ENCODE results near the gene RBM6. TPM values are rescaled to one million over a fixed set of nuclear protein-coding genes. Genes with fewer than 3 reads are reported as not detected.

RBM6 gene, protein sequence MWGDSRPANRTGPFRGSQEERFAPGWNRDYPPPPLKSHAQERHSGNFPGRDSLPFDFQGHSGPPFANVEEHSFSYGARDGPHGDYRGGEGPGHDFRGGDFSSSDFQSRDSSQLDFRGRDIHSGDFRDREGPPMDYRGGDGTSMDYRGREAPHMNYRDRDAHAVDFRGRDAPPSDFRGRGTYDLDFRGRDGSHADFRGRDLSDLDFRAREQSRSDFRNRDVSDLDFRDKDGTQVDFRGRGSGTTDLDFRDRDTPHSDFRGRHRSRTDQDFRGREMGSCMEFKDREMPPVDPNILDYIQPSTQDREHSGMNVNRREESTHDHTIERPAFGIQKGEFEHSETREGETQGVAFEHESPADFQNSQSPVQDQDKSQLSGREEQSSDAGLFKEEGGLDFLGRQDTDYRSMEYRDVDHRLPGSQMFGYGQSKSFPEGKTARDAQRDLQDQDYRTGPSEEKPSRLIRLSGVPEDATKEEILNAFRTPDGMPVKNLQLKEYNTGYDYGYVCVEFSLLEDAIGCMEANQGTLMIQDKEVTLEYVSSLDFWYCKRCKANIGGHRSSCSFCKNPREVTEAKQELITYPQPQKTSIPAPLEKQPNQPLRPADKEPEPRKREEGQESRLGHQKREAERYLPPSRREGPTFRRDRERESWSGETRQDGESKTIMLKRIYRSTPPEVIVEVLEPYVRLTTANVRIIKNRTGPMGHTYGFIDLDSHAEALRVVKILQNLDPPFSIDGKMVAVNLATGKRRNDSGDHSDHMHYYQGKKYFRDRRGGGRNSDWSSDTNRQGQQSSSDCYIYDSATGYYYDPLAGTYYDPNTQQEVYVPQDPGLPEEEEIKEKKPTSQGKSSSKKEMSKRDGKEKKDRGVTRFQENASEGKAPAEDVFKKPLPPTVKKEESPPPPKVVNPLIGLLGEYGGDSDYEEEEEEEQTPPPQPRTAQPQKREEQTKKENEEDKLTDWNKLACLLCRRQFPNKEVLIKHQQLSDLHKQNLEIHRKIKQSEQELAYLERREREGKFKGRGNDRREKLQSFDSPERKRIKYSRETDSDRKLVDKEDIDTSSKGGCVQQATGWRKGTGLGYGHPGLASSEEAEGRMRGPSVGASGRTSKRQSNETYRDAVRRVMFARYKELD
- 32.7 and 43.5 TPM in 2 replicates for total RNA-seq

GRCh38 chr3:49939858-49940666, at the start of gene RBM6:
Gene RBM6 (plus strand): TSS chr3:49940150. CDS start chr3:49962642, 22,492 bp downstream.

DNA sequence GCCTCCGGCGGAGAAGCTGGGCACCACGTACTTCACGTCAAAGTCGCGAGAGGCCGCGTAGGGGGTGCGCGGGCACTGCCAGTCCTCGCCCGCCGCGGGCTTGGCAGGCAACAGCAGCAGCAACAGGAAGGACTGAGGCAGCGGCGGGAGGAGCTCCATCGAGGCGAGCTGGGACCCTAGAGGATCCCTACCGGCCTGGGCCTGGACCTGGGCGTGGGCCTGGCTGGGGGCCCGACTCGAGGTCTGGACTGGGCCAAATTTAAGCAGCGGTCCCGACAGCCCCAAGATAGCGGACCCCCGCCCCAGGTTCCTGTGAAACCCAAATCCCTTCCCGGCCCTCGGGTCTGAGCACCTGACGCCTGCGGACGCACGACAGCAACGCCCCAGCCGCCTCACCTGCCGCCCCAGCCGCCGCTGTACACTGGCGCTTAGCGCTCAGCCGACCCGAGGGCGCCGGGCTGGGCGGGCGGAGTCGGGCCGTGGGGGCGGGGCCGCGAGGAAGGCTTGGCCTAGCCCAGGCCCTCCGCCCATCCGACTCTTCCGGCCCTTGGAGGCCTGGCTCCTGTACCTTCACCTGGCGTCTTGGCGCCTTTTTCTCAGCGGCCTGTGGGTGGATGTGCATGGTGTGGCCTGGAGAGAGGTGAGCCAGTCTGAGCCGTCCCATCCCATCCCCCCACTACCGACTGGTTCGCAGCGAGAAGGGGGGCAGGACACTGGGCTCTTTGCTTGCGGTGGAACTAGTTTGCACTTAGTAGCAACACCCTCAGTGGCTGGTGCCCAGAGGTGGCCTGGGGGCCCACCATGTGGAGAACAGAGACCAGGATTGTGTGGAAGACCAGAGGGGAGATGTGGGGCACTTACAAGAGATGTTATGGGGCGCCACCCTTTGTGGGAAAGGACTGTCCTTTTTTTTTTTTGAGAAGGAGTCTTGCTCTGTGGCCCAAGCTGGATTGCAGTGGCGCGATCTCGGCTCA, 36.2 kb upstream of the RBM6 start, which contains the start of gene MST1R:
Gene MST1R, minus strand, starts transcription at position 423 of the 974 bp plus-strand sequence. Its CDS starts 264 bp downstream, at position 159.

DNA sequence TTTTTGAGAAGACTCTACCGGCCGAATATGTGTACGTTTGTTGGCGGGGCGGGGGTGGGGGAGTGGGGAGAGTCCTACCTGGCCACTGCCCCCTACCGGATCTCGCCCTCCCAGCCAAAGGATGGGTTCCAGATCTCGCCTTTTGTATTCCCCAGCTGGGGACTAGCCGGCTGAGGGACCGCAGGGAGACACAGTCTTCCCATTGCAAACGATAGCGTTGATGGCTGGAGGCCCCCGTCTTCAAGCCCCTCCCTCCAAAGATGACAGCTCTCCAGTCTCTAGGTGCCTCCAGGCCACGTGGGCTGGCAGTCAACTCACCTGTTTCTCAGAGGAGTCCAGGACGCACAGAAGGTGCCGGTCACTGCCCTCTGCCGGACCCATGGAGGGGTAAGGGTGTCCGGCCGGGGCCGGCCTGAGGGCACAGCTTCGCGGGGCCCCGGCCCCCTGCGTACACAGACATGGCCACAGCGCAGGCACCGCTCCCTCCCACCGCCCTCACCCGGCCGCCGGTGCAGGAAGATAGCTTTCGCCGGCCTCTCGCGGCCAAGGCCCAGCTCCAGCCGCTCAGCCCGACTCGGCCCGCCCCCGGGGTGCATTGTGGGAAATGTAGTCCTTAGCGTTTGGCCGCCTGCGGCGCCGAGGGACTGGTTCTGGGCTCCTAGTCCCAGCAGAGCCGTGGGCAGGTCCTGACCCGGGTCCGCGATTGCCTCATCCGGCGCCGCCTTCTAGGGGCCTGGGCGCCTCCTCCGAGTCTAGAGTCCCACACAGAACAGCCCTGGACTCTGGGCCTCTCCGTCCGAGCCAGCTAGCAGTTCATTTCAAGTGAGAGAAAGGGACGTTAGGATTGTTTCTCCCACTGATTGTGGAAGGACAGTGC, 10.4 kb upstream of the RBM6 start, which contains the start of gene MON1A:
Gene MON1A, minus strand, starts transcription at position 521 of the 877 bp plus-strand sequence. CDS start 16,465 bp downstream, outside the sequence.

GRCh38 chr3:50088725-50089608, 149.0 kb downstream of the RBM6 start, which contains the start of gene RBM5:
Gene RBM5 (plus strand): TSS chr3:50088919. CDS start chr3:50090435, 1,516 bp downstream.

Other genes starting within 250 kb of the RBM6 start
- gene AMIGO3, start 220.5 kb upstream of the RBM6 start, total RNA-seq = under 0.01 and 0.34 TPM in 2 replicates
- gene GMPPB, start 216.2 kb upstream of the RBM6 start, total RNA-seq = 16.5 and 25.4 TPM in 2 replicates
- 23.2 and 31.9 TPM in 2 replicates for gene IP6K1, start 153.6 kb upstream of the RBM6 start, total RNA-seq
- gene CDHR4, start 140.3 kb upstream of the RBM6 start, total RNA-seq = 0.16 and 0.43 TPM in 2 replicates
- 10.1 and 12.1 TPM in 2 replicates for gene INKA1, start 136.9 kb upstream of the RBM6 start, total RNA-seq
- 53.9 and 64.4 TPM in 2 replicates for gene UBA7, start 126.2 kb upstream of the RBM6 start, total RNA-seq
- gene TRAIP, start 83.6 kb upstream of the RBM6 start, total RNA-seq = 0.77 and 2.4 TPM in 2 replicates
- not detected in 2 replicates for gene CAMKV, start 70.2 kb upstream of the RBM6 start, total RNA-seq
- 0.32 and 0.86 TPM in 2 replicates for gene MST1R, start 36.3 kb upstream of the RBM6 start, total RNA-seq
- 8.4 and 11.2 TPM in 2 replicates for gene MON1A, start 10.3 kb upstream of the RBM6 start, total RNA-seq
- 115 and 400 TPM in 2 replicates for gene RBM5, start 148.8 kb downstream of the RBM6 start, total RNA-seq
- gene SEMA3F, start 215.2 kb downstream of the RBM6 start, total RNA-seq = 2.1 and 4.7 TPM in 2 replicates